Erythroblast (primary cell): ENCODE data around the gene CLIC4.

ENCODE experiments used
- GATA1 ChIP-seq: IDR thresholded peaks from 2 replicates; pipeline ENCODE4 v1.6.1; 2011; ENCODE audit warnings: low read depth, mild to moderate bottlenecking, control low read depth, low read length, moderate library complexity
- POLR2A ChIP-seq: IDR thresholded peaks from 2 replicates; pipeline ENCODE4 v1.6.1; 2011; ENCODE audit warnings: mild to moderate bottlenecking, low read length

DNA sequence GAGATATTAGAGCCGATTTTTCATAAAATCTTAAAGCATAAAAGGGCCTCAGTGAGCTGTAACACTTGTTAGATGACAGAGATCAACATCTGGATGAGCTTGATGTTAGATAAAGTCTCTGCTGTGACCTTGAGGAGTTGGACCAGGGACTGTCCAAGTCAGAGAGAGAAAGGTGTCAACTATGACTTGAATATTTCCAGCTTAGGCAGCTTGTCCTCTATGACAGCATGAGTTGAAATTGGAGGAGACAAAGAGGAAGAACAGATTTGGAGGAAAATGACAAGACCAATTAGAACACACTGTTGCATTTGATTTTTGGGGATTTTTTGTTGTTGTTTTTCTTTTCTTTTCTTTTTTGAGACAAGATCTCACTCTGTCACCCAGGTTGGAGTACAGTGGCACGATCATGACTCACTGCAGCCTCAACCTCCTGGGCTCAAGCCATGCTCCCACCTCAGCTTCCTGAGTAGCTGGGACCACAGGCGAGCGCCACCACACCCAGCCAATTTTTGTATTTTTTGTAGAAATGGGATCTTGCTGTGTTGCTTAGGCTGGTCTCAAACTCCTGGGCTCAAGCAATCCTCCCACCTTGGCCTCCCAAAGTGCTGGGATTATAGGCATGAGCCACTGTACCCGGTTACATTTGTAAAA, 35.3 kb upstream of the CLIC4 start:
- TF ChIP-seq POLR2A (no peak), GATA1 (no peak)
